Stimulated activated CD8-positive, alpha-beta memory T cell treated with anti-CD3 and anti-CD28 coated beads, Interleukin-2, amount 100 ng/mL, for 1 hour (primary cell): ENCODE measurements around the gene GRM5.

Experiments
- DNase-seq, 2 donors: peaks; one replicate each; pipeline ENCODE4 v3.0.0-alpha.2; 2020; ENCODE audit warnings: low read depth in 2 of 2

Gene GRM5

DNA sequence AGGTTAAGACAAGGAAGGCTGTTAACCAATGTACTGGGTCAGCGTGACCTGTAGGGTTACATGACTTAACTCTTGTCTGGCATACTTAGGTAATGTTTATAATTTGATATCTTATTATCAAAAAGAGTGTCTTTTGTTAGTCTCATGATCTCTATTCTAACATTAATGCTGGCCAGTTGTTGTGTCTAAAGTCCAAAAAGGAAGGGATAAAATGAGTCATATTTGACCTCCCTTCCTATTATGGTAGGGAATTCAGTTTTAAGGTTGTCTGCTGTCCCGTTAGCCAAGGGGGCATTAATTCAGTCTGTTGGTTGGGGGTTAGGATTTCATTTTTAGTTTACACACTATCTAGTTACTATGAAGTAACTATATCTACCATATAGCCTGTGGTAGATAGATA lies 364.0 kb downstream of the GRM5 start:
- no peak for DNase-seq

DNA sequence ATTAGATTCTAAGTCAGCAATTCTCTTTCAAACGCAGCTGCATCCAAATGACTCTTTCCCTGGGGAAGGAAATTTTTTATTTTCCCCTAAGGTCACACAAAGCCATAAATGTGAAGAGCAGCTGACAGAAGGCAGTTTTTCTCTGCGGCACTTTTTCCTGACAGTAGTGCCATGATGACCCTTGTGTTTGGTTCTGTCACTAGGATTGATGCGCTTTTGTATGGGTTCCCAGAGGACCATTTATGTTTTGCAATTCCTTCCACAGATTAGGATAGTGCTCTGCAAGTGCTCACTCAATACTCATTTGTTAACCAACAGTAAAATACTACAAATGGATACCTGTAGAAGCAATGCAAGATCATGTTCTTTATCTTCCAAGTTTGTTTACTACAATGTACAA lies 368.6 kb downstream of the GRM5 start:
- no peak for DNase-seq

DNA sequence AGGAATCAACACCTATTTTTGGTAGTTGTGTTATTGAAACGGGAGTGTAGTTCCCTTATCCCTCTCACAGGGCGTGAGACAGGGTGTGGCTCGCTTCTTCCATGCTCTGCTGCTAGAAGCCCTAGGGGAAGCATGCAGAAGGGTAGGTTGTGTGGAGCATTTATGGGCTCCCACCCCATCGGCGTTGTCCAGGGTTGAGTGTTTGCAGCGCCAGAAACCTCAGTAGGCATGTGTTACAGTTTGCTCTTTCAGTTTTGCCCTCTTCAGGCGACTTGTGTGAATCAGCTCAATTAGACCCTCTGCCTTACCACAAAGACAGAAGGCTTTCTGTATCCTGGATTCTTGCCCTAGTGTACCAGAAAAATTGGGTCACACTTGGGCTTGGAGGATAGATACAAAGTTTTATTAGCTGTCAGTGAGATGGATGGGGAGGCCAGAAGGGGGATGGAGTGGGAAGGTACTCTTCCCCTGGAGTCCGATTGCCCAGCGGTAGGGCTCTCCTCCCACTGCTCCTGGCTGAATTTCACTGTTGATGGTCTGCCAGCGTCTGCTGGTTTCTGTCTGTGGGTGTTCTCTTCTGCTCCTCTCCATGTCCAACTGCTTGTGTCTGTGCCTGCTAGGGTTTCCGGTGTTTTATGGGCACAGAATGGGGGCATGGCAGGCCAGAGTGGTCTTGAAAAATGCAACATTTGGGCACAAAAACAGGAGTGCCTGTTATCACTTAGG lies 369.9 kb downstream of the GRM5 start:
- no peak for DNase-seq

DNA sequence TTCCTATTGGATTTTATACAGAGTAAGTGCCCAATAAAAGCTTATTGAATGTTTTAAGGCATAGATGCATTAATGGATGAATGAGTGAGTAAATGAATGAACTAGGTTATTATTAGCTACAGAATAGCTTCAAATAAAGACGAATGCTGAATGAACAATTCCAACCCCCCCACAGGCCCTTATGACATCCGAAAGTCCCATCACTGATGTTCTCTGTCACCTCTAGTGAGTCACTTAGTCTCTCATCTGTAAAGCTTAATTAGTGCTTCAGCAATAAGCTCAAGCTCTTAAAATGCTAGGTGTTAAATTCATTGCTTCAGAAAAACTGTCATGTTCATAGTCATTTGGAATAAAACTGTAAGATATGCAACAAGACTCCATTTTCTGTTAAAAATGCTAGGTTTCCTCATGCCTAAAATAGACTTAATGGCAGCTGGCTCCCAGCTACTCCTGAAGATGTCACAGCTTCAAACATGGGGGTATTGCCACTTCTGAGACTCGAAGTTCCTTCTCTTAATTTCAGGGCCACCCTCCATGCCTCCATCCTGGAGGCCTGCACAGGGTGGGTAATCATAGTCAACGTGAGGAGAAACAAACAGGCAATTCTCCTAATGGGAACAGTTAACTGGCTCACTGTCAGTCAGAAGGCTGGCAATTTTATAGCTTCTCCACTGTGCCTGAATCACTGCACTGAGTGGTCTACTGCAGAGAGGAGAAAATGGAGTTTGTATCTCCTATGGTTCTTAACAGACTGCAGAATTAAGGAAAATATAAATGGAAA lies 373.3 kb downstream of the GRM5 start:
- no peak for DNase-seq

- DNase-seq = no peak
Observed at GRCh38 chr11:88689548-88690240, 376.1 kb downstream of the GRM5 start.

DNA sequence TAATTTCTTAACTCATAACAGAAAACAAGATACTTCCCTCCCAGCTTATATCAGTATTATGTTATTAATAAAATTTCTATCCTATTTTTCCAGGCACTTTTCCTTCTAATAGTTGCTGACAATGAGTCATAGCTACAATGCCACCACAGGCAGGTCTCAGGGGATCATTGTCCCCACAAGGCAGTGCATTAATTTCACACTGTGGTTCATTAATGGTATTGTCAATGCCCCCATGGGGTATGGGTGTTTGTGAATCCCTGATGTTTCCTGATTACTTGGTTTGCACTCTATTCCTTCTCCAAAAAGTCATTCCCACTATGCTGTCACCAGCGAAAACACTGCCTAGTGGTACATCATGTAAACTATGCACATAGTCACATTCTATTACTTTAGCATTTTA lies 382.8 kb downstream of the GRM5 start:
- DNase-seq = no peak

DNA sequence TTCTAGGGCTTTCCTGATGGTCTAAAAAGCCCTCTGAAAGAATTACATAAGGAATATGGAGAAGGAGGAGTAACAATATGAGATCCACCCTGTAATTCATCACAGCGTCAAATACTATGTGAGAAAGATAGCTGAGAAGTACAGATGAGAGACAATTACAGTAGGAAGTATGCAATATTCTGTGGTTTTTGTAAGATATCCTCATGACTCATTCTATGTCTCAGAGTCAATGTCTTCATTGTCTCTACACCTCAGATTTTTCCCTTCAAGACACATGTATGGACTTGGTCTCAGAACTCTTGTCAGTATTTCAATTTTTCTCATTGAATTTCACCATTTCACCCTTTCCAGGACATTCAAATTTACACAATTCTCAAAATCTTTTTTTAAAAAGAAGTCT lies 385.0 kb downstream of the GRM5 start:
- no peak for DNase-seq

GRCh38 chr11:88666364-88666763 lies 399.4 kb downstream of the GRM5 start:
- DNase-seq = no peak

GRCh38 chr11:88657076-88657738 lies 408.6 kb downstream of the GRM5 start:
- no peak for DNase-seq

DNA sequence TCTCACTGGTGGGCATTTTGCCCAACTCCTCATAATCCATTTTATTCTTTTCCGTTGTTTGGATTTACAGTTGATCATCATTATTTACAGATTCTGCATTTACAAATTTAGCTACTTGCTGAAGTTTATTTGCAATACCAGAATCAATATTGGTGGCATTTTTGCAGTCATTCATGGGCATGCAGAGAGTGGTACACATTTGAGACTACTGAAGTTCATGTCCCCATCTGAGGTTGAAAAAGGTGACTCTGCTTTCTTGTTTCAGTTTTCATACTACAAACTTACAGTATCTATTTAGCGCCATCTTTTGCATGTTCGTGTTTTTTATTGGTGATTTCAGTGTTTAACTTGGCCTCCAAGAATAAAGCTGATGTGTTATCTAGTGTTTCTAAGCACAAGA lies 409.5 kb downstream of the GRM5 start:
- no peak for DNase-seq

GRCh38 chr11:88655656-88656055 lies 410.1 kb downstream of the GRM5 start:
- DNase-seq = no peak

DNA sequence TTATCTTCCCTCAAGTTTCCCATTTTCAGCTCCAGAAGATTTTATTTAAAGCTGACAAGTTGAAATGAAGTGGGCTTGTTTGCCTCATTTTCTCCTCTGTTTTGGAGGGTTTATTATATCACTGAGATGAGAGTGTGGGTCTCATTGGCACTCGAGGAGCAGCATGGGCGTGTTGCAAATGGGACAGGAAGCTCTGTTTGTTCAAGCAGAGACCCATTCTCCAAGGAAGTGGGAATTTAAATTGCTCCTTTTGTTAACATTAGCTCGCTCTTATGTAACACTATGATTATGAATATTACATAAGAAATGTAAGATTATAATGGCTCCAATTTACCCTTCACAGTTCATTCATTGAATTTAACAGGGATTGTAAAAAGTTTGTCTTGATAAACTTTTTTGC lies 410.6 kb downstream of the GRM5 start:
- DNase-seq = no peak

DNA sequence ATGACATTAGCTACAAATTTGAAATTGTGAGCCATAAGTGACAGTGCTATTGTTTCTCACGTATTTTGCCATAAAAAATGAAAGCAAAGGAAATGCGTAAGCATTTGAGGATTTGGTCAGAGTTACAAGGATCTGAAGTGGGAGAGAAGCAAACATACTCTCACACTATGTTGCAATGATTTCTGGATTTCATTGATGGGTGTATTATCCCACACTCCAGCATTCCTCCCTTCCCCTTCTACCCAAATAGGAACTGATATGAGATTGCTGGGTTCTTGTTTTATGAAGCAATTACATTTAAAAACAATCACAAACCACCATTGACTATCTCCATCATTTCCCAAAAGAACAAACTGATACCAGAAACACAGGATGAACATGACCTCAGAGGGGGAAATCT lies 414.2 kb downstream of the GRM5 start:
- no peak for DNase-seq

DNA sequence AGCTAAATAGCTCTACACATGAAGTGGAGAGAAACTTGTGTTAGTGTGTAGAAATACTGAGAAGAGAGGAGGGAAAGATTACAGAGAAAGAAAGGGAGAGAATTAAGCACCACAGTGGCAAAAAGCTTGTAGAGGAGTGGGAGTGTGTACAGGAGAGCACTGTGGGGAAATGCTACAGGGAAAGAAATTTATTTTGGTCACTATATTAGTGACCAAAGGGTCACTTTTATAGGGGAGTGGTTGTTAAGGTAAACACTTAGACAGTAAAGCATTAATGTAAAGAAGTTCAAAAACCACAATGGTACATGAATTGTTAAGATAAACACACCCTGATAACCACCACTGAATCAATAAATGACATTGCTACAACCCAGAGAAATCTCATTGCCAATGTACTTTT lies 421.1 kb downstream of the GRM5 start:
- DNase-seq = no peak

- no peak for DNase-seq
Observed at GRCh38 chr11:88632163-88632562, 433.6 kb downstream of the GRM5 start.

- no peak for DNase-seq
Observed at GRCh38 chr11:88631497-88631896, 434.3 kb downstream of the GRM5 start.

- DNase-seq = no peak
Observed at GRCh38 chr11:88629496-88629895, 436.3 kb downstream of the GRM5 start.

DNA sequence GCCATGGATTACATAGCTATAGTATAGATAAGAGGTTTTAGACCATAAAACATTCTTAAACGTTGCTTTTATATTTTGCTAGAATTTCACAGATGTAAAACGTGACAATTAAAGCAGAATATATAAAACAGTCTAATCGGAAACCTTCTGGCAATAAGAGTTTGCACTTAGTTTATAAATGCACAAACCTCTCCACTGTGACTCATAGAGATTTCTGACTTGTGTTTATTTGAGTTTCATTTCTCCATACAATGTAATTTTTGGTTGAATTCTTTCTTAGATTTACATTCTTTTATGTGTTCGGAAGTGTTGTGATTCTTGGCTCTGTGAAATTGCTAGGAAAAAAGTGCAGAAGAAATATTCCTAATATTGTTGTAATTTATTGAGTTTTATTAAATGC lies 439.6 kb downstream of the GRM5 start:
- DNase-seq = no peak

DNA sequence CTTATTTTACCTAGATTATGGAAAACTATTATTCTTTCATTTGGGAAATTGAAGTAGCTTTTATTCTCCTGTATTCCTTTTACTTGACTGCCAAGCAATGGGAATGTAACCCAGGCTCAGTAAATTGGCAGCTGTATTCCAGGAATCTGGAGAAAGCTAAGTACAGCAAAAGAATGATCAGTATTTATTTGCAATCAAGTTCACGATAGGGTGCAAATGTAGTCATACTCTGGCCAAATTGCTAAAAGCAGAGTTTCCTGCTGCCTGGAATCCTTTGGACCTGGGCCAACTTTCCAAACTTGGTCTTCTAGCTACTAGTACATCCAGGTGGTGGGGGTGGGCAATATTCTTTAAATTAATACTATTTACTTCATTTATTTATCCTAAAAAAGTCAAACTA lies 442.3 kb downstream of the GRM5 start:
- no peak for DNase-seq

DNA sequence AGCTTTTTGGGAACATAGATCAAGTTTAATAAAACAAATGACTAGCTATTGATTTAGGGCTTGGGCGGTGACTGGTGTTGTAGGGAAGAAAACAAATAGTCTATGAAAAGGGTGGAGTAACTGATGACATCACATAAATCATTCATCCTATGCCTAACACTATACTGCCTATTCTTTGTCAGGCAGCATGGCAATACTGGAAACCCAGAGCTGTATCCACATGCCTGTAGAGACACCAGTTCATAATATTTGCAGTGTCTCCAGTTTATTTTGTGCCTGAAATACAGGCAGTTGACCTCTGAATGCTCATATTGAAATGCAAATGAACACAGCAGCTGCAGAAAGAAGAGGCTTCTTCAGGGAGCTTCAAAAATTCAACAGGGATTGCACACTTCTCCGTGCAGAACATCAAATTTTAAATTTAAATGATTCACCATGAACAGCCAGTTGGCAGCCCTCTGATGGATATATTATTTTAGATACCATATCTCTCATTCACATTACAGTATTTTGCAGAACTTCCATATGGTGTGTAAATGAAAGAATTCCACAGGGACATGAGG lies 445.1 kb downstream of the GRM5 start:
- DNase-seq = no peak

GRCh38 chr11:88619656-88620385 lies 446.0 kb downstream of the GRM5 start:
- no peak for DNase-seq
